ENCODE results near the gene TAAR1. TPM values are rescaled to one million over a fixed set of nuclear protein-coding genes. Genes with fewer than 3 reads are reported as not detected.
"Not testable (repeated sequence)": the region's sequence is repeated elsewhere in the genome, so short reads cannot be mapped to it uniquely, and the experiment has no call there.

TAAR1 gene, protein sequence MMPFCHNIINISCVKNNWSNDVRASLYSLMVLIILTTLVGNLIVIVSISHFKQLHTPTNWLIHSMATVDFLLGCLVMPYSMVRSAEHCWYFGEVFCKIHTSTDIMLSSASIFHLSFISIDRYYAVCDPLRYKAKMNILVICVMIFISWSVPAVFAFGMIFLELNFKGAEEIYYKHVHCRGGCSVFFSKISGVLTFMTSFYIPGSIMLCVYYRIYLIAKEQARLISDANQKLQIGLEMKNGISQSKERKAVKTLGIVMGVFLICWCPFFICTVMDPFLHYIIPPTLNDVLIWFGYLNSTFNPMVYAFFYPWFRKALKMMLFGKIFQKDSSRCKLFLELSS
- not detected in 2 replicates for total RNA-seq (ENCODE audit: low replicate concordance)
- long read RNA-seq: 0 reads

DNA sequence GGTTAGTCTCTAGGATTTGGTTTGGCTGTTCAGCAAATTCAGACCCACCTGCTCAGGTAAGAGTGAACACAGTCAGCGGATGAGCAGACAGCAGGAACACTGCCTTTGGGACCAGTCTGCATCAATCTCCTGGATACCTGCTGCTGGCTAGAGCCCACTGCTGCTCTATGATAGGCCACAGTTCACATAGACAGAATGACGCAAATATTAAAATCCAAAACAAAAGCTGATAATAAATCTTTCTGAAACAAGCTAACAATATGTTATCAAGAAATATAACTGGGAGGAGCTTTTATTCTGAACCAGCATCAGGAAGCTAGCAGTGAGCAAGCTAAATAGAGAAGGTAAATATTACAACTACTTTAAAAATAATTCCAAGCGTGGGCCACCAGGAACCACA, at the start of gene TAAR1:
TAAR1 (minus strand) TSS at position 101 of the 400 bp plus-strand sequence. CDS start 13,179 bp downstream, outside the sequence.
- Mint-ChIP-seq H3K4me1 (ENCODE audit: unreplicated experiment) (no peaks in the 10 kb centered on the region), H3K4me3 (no peak within 1 kb of the TSS), H3K27ac (no peak within 1 kb of the TSS), H3K9me3 (no peaks in the 10 kb centered on the region), H3K27me3 (no peaks in the 10 kb centered on the region), H3K36me3 (no peaks in the 10 kb centered on the region)
- TF ChIP-seq, protein P1, sequence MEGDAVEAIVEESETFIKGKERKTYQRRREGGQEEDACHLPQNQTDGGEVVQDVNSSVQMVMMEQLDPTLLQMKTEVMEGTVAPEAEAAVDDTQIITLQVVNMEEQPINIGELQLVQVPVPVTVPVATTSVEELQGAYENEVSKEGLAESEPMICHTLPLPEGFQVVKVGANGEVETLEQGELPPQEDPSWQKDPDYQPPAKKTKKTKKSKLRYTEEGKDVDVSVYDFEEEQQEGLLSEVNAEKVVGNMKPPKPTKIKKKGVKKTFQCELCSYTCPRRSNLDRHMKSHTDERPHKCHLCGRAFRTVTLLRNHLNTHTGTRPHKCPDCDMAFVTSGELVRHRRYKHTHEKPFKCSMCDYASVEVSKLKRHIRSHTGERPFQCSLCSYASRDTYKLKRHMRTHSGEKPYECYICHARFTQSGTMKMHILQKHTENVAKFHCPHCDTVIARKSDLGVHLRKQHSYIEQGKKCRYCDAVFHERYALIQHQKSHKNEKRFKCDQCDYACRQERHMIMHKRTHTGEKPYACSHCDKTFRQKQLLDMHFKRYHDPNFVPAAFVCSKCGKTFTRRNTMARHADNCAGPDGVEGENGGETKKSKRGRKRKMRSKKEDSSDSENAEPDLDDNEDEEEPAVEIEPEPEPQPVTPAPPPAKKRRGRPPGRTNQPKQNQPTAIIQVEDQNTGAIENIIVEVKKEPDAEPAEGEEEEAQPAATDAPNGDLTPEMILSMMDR (conservative IDR thresholded peaks at IDR 0.05): no peak
- no peak for DNase-seq (ENCODE audit: extremely low spot score, unreplicated experiment)

DNA sequence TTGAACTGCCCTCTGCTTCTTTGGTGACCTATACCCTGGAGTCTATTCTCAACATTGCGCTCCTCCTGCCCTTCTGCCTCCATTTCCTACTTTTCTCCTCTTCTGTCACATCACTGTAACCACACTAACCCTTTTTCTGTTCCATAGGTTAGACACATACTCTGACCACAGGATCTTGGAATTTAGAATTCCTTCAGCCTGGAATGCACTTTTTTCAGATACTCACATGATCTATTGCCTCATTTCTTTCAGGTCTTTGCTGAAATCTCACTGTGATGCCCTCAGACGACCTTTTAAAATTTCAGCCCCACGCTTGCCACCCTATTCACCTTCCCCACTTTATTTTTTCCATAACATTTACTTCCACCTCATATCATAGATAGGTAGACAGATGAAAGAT, 49.8 kb upstream of the TAAR1 start:
- Mint-ChIP-seq H3K4me3 (no peak overlapping the region), H3K36me3 (no peaks in the 10 kb centered on the region), H3K9me3 (no peaks in the 10 kb centered on the region), H3K27me3 (no peaks in the 10 kb centered on the region), H3K4me1 (ENCODE audit: unreplicated experiment) (no peaks in the 10 kb centered on the region), H3K27ac (no peak overlapping the region)
- no peak for DNase-seq (ENCODE audit: extremely low spot score, unreplicated experiment)
- TF ChIP-seq, protein P1 (conservative IDR thresholded peaks at IDR 0.05): no peak

DNA sequence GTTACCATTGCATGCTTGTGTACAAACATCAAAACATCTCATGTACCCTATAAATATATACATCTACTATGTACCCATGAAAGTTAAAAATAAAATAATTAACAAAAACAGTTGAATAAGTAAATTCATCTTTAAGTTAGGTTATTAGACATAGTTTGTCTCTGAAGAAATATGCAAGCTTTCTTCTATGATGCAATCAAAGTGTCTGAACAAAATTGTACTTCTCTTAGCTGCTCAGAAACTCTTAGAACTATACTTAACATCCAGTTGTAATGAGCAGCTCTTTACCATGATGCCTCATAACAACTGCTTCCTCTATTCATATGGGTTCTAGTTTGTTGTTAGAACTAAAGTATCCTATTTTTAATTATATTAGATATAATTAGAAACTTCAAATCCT, 49.0 kb upstream of the TAAR1 start:
- Mint-ChIP-seq H3K36me3 (no peaks in the 10 kb centered on the region), H3K27ac (no peak overlapping the region), H3K4me1 (ENCODE audit: unreplicated experiment) (no peaks in the 10 kb centered on the region), H3K4me3 (no peak overlapping the region), H3K27me3 (no peaks in the 10 kb centered on the region), H3K9me3 (no peaks in the 10 kb centered on the region)
- DNase-seq (ENCODE audit: extremely low spot score, unreplicated experiment): no peak
- TF ChIP-seq, protein P1 (conservative IDR thresholded peaks at IDR 0.05): no peak

DNA sequence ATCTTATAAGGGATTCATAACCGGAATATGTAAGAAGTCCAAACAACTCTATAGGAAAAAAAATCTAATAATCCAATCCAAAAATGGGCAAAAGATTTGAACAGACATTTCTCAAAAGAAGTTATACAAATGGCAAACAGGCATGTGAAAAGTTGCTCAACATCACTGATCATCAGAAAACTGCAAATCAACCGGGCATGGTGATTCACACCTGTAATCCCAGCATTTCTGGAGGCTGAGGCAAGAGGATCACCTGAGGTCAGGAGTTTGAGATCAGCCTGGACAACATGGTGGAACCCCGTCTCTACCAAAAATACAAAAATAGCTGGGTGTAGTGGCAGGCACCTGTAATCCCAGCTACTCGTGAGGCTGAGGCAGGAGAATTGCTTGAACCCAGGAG, 47.8 kb upstream of the TAAR1 start:
- not testable (repeated sequence) for H3K27me3 Mint-ChIP-seq; DNase-seq (ENCODE audit: extremely low spot score, unreplicated experiment); H3K4me1 Mint-ChIP-seq (ENCODE audit: unreplicated experiment); H3K36me3 Mint-ChIP-seq; H3K27ac Mint-ChIP-seq; H3K4me3 Mint-ChIP-seq; H3K9me3 Mint-ChIP-seq

DNA sequence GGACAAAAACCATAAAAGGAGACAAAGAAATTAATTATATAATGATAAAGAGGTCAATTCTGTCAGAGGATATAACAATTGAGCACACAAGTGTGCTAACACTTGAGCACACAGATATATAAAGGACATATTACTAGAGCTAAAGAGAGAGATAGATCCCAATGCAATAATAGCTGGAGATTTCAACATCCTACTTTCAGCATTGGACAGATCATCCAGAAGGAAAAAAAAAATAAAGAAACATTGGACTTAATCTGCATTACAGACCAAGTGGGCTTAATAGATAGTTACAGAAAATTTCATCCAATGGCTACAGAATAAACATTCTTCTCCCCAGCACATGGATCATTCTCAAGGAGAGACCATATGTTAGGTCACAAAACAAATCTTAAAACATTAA, 45.0 kb upstream of the TAAR1 start:
- DNase-seq (ENCODE audit: extremely low spot score, unreplicated experiment): no peak
- H3K4me1 Mint-ChIP-seq (ENCODE audit: unreplicated experiment): no peaks in the 10 kb centered on the region
- TF ChIP-seq, protein P1 (conservative IDR thresholded peaks at IDR 0.05): no peak

DNA sequence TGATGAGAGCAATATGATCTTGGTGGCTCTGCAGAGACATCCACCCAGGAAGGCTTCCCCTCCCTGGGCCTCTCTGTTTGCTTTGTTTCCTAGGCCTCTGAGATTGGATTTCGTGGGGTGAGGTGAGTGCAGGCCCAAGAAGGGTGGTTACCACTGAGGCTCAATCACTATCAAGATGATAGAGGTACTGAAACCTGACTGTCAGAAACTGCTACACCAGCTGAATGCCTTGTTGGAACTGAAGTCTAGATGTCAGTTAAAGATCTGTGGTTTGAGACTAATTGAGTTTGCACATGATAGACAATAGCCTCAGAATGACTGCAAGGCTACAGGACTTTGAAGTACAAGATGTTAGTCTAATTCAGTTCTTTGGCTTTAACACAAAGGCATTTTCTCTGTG, 39.6 kb upstream of the TAAR1 start:
- peaks cover 10% of the 10 kb centered on the region for H3K9me3 Mint-ChIP-seq
- H3K4me1 Mint-ChIP-seq (ENCODE audit: unreplicated experiment): no peaks in the 10 kb centered on the region

More for the DNA sequence above, 45.0 kb upstream of the TAAR1 start:
- no peak overlapping the region for H3K27ac Mint-ChIP-seq
- H3K36me3 Mint-ChIP-seq: no peaks in the 10 kb centered on the region
- H3K4me3 Mint-ChIP-seq: no peak overlapping the region
- H3K9me3 Mint-ChIP-seq: no peaks in the 10 kb centered on the region
- H3K27me3 Mint-ChIP-seq: no peaks in the 10 kb centered on the region

More for the DNA sequence above, 39.6 kb upstream of the TAAR1 start:
- Mint-ChIP-seq H3K36me3 (no peaks in the 10 kb centered on the region), H3K4me3 (no peak overlapping the region), H3K27ac (no peak overlapping the region), H3K27me3 (no peaks in the 10 kb centered on the region)
- TF ChIP-seq, protein P1 (conservative IDR thresholded peaks at IDR 0.05): no peak
- no peak for DNase-seq (ENCODE audit: extremely low spot score, unreplicated experiment)

Data from type B pancreatic cell (in vitro differentiated cells).